Common myeloid progenitor, CD34-positive (primary cell): ENCODE measurements around the gene PPP2R2B.

Experiments used
- CTCF ChIA-PET: fragments of 350-600 bp; sonication (Branson Sonifier 250); formaldehyde crosslinking; loops from one replicate; lab custom pipeline; 2021; ENCODE audit warnings: antibody characterized with exemption; lab: Charles Lee
- POLR2A ChIA-PET: fragments of 350-600 bp; sonication (Branson Sonifier 250); formaldehyde crosslinking; loops from one replicate; lab custom pipeline; 2021; ENCODE audit warnings: antibody characterized with exemption; lab: Charles Lee
- DNase-seq, 3 donors: peaks; one replicate each; pipeline versions ENCODE4 v3.0.0 to v3.0.0-alpha.2; 2013
- H3K27ac ChIP-seq, 2 experiments: 1 replicate in 1 of 2; 2 replicates in 1 of 2; pipeline ENCODE4 v1.7.0; 2013; ENCODE audit warnings: inconsistent platforms in 2 of 2, low read length in 2 of 2, mild to moderate bottlenecking in 2 of 2, low read depth in 1 of 2, moderate library complexity in 1 of 2; ENCODE audit not compliant: severe bottlenecking in 2 of 2, insufficient read depth in 1 of 2, poor library complexity in 1 of 2
- H3K27me3 ChIP-seq, 5 experiments: replicated peaks in 2 of 5; 1 replicate in 3 of 5; 2 replicates in 2 of 5; pipeline versions ENCODE4 v1.6.1 to v1.7.0; 2013; ENCODE audit warnings: low read length in 4 of 5, mild to moderate bottlenecking in 2 of 5, moderate library complexity in 2 of 5, inconsistent platforms in 1 of 5; ENCODE audit not compliant: insufficient read depth in 5 of 5, control insufficient read depth in 4 of 5
- H3K36me3 ChIP-seq, 4 experiments: 1 replicate in 2 of 4; 2 replicates in 2 of 4; pipeline versions ENCODE4 v1.6.1 to v1.7.0; 2013; ENCODE audit warnings: low read length in 3 of 4, control low read depth in 1 of 4, mild to moderate bottlenecking in 1 of 4; ENCODE audit not compliant: control insufficient read depth in 4 of 4, insufficient read depth in 4 of 4
- H3K4me1 ChIP-seq, 4 experiments: 1 replicate in 3 of 4; 2 replicates in 1 of 4; pipeline versions ENCODE4 v1.6.1 to v1.7.1; 2013; ENCODE audit warnings: low read length in 3 of 4, mild to moderate bottlenecking in 3 of 4, control low read depth in 1 of 4, inconsistent platforms in 1 of 4, moderate library complexity in 1 of 4; ENCODE audit not compliant: control insufficient read depth in 4 of 4, insufficient read depth in 4 of 4; ENCODE audit errors: control extremely low read depth in 1 of 4
- H3K4me3 ChIP-seq, 7 experiments: 1 replicate in 4 of 7; 2 replicates in 3 of 7; pipeline versions ENCODE4 v1.5.1 to v1.7.0; 2013; ENCODE audit warnings: mild to moderate bottlenecking in 7 of 7, low read length in 6 of 7, moderate library complexity in 6 of 7, inconsistent platforms in 2 of 7, low read depth in 2 of 7, control low read depth in 1 of 7; ENCODE audit not compliant: insufficient read depth in 4 of 7, control insufficient read depth in 1 of 7; ENCODE audit errors: extremely low read depth in 1 of 7
- H3K9me3 ChIP-seq, 5 experiments: 1 replicate in 4 of 5; 2 replicates in 1 of 5; pipeline versions ENCODE4 v1.6.1 to v1.7.1; 2013; ENCODE audit warnings: low read length in 4 of 5, mild to moderate bottlenecking in 2 of 5, inconsistent platforms in 1 of 5, low read depth in 1 of 5, moderate library complexity in 1 of 5; ENCODE audit not compliant: control insufficient read depth in 4 of 5, insufficient read depth in 2 of 5; ENCODE audit errors: control extremely low read depth in 1 of 5
- WGBS: methylation state at CpG from one replicate; pipeline ENCODE4 v1.1.5; 2013; ENCODE audit not compliant: insufficient coverage; 5-methylcytosine and 5-hydroxymethylcytosine counted together

The PPP2R2B gene

GRCh38 chr5:146642410-146642809, 236.1 kb downstream of the PPP2R2B start:
- Histone ChIP-seq H3K9me3 (no peaks in the 10 kb centered on the region), H3K36me3 (no peaks in the 10 kb centered on the region), H3K4me1 (no peaks in the 10 kb centered on the region), H3K4me3 (no peak overlapping the region), H3K27ac (no peak overlapping the region), H3K27me3 (peaks cover 0 to 4% (median 0%) of the 10 kb centered on the region in 5 experiments)
- ChIA-PET CTCF (no interaction called here), POLR2A (no interaction called here)
- DNase-seq, result no peak
- WGBS, result no CpG with 5 or more reads among the region's 3 CpGs

- CTCF ChIA-PET, result no interaction called here
- WGBS, result 100% methylated on average over 3 of the region's 3 CpGs
- no peak for DNase-seq
- no peak overlapping the region for H3K27ac ChIP-seq
- H3K36me3 ChIP-seq, result no peaks in the 10 kb centered on the region
- peaks cover 0 to 4% (median 0%) of the 10 kb centered on the region in 5 experiments for H3K27me3 ChIP-seq
- POLR2A ChIA-PET, result no interaction called here
- H3K9me3 ChIP-seq, result no peaks in the 10 kb centered on the region
- H3K4me1 ChIP-seq, result no peaks in the 10 kb centered on the region
- no peak overlapping the region for H3K4me3 ChIP-seq
These were observed 236.6 kb downstream of the PPP2R2B start for GRCh38 chr5:146641941-146642340.

GRCh38 chr5:146640285-146640896, 238.2 kb downstream of the PPP2R2B start:
- Histone ChIP-seq H3K27me3 (peaks cover 0 to 4% (median 0%) of the 10 kb centered on the region in 5 experiments), H3K27ac (no peak overlapping the region), H3K9me3 (no peaks in the 10 kb centered on the region), H3K4me3 (no peak overlapping the region), H3K4me1 (no peaks in the 10 kb centered on the region), H3K36me3 (no peaks in the 10 kb centered on the region)
- ChIA-PET POLR2A (no interaction called here), CTCF (interaction anchor here (1.6 kb wide), 1 partner anchor 19 kb away, joined by 3 read pairs; no protein-coding TSS in a partner anchor)
- no peak for DNase-seq
- 100% methylated on average over 4 of the region's 7 CpGs for WGBS

GRCh38 chr5:146635443-146635842, 243.1 kb downstream of the PPP2R2B start:
- ChIA-PET CTCF (interaction anchor here (1.1 kb wide), 1 partner anchor 11 kb away, joined by 3 read pairs; no protein-coding TSS in a partner anchor), POLR2A (no interaction called here)

GRCh38 chr5:146633323-146633764, 245.2 kb downstream of the PPP2R2B start:
- Histone ChIP-seq H3K36me3 (no peaks in the 10 kb centered on the region), H3K27ac (no peak overlapping the region), H3K27me3 (peaks cover 0 to 2% (median 0%) of the 10 kb centered on the region in 5 experiments), H3K9me3 (peaks cover 0 to 2% (median 0%) of the 10 kb centered on the region in 5 experiments), H3K4me1 (no peaks in the 10 kb centered on the region), H3K4me3 (no peak overlapping the region)
- ChIA-PET POLR2A (no interaction called here), CTCF (interaction anchor here (1.0 kb wide), 1 partner anchor 12 kb away, joined by 5 read pairs; no protein-coding TSS in a partner anchor)
- no peak for DNase-seq
- 98% methylated on average over 6 of the region's 8 CpGs for WGBS

More at GRCh38 chr5:146635443-146635842, 243.1 kb downstream of the PPP2R2B start:
- Histone ChIP-seq H3K4me3 (no peak overlapping the region), H3K36me3 (no peaks in the 10 kb centered on the region), H3K4me1 (no peaks in the 10 kb centered on the region), H3K27ac (no peak overlapping the region), H3K27me3 (peaks cover 0 to 2% (median 0%) of the 10 kb centered on the region in 5 experiments), H3K9me3 (peaks cover 0 to 2% (median 0%) of the 10 kb centered on the region in 5 experiments)
- no peak for DNase-seq
- WGBS, result 98% methylated on average over 3 of the region's 3 CpGs

GRCh38 chr5:146632620-146633322, 245.8 kb downstream of the PPP2R2B start:
- Histone ChIP-seq H3K9me3 (peaks cover 0 to 2% (median 0%) of the 10 kb centered on the region in 5 experiments), H3K4me3 (no peak overlapping the region), H3K27ac (no peak overlapping the region), H3K4me1 (no peaks in the 10 kb centered on the region), H3K36me3 (no peaks in the 10 kb centered on the region), H3K27me3 (no peaks in the 10 kb centered on the region)
- no peak for DNase-seq
- WGBS, result 91% methylated on average over 4 of the region's 8 CpGs
- ChIA-PET POLR2A (no interaction called here), CTCF (interaction anchor here (1.0 kb wide), 1 partner anchor 12 kb away, joined by 5 read pairs; no protein-coding TSS in a partner anchor)

- Histone ChIP-seq H3K9me3 (peaks cover 0 to 2% (median 0%) of the 10 kb centered on the region in 5 experiments), H3K27me3 (no peaks in the 10 kb centered on the region), H3K4me1 (no peaks in the 10 kb centered on the region), H3K27ac (no peak overlapping the region), H3K36me3 (no peaks in the 10 kb centered on the region), H3K4me3 (no peak overlapping the region)
- WGBS, result no CpG with 5 or more reads among the region's 3 CpGs
- no peak for DNase-seq
- ChIA-PET CTCF (no interaction called here), POLR2A (no interaction called here)
These were observed 248.1 kb downstream of the PPP2R2B start for GRCh38 chr5:146630472-146630871.
